CD4-positive, alpha-beta T cell treated with Interleukin-17A for 1 hour (primary cell): ENCODE data around the gene SORCS1.

ENCODE experiments used
- DNase-seq: peaks from one replicate; pipeline ENCODE4 v3.0.0-alpha.2; 2020

Gene SORCS1

GRCh38 chr10:107163881-107164861 lies at the start of gene SORCS1:
Gene SORCS1, minus strand, starts transcription at chr10:107164706.
- no peak for DNase-seq

- DNase-seq, result no peak
These were observed 49.8 kb upstream of the SORCS1 start for GRCh38 chr10:107214261-107214660.

GRCh38 chr10:107213861-107214260 lies 49.4 kb upstream of the SORCS1 start:
- no peak for DNase-seq

DNA sequence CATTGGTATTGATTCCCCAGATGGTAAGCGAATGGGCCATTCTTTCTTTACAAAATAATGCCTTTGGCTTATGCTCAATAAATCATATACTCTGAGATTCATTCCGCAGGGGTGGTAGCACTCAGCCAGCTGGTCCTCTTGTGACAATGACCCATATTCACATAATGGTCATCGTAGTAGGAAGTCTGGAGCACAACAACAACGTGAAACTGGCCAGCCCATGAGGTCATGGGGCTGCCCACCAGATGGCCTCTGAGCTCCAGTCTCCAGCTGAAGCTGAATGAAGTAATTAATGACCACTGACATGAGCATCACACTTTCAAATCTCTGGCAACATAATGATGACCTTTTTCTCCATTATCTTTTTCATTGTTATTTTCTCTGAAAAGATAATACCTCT lies 42.3 kb upstream of the SORCS1 start:
- no peak for DNase-seq

GRCh38 chr10:107169516-107169915 lies 5.0 kb upstream of the SORCS1 start:
- DNase-seq, result no peak

DNA sequence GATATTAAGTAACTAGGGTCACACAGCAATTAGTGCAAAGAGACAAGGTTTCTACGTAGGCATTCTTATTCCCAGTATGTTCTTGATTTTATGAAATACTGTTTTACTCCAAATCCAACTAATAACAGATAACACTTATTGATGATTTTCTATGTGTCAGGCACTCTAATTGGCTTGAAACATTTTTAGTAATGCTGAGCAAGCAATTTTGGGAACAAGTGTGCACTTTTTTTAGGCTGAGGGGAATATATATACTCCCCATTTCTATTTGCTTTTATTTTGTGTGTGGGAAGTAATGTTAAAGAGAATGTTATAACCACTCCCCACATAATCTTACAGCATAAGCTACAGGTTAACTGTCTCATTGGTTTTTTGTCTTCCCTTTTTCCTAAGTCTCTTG lies 4.2 kb upstream of the SORCS1 start:
- DNase-seq, result no peak

DNA sequence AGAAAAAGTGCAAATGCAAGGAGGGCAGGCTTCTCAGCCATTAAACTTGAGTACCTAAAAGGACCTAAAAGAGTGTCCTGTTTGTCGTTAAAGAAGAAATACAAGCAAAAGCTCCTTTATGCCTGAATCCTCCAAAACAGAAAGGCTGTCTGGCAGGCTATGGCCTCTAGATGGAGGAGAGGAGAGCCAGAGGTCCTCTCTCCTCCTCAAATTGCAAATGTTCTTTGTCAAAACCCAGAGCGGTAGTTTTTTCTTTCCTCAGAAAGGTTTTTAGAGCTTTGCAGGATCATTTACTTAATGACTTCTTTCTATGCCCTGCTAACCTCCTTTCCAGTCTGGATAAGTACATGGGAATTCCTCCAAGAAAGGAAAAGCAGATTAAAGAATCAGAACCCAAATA lies 1.9 kb upstream of the SORCS1 start:
- DNase-seq, result no peak

- DNase-seq, result no peak
These were observed 486 bp upstream of the SORCS1 start for GRCh38 chr10:107164992-107165391.

DNA sequence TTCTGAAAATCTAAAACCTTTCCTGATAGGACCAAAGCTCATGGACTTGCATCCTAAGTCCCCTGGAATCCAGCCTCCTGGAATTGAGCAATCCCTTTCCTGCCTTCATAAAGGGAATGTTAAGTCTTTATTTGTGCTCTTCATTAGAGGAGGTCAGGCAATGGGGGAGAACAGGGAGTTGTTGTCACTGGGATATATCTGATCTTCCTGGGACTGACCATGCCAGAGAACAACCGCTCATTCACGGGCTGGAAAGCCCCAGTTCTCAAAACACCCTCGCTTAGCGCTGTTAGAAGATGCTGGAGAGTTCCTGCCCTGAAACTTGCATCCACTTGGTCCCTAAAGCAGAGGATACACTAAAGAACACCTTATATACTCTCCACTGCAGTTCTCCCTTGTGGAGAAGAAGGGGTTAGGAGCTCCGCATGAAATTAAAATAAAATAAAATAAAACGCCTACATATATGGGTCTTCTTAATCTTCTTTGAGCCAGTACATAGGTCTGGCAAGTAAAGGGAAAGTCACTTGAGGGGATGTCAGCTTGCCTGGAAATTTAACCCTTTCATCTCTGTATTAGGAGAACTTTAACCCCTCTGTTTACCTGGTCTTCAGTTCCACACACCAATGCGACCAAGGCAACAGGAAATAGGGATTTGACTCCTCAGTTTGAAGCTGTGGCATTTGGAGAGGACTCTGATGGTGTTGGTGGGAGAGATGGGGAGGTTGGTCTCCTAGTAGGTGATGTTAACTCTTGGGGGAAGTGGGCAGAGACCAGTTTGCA lies 1.2 kb downstream of the SORCS1 start:
- DNase-seq, result no peak

- DNase-seq, result no peak
These were observed 3.6 kb downstream of the SORCS1 start for GRCh38 chr10:107160866-107161265.

DNA sequence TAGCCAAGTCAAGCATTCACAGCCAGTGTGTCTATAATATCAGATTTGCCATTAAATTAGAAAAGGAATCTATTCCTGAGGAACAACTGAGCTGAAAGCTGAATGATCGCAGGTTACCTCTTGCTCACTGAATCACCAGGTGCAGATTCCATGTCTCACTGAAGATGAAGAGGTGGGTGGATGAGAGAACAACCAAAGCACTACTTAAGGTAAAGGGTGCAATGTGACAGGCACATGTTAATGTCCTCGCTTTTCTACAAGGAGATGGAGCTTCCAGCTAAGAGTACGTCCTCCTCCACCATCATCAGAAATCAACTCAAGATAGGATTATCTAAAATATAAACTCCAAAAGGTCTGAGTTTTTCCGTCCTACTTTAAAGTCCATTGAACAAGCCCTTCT lies 4.6 kb downstream of the SORCS1 start:
- DNase-seq, result no peak

DNA sequence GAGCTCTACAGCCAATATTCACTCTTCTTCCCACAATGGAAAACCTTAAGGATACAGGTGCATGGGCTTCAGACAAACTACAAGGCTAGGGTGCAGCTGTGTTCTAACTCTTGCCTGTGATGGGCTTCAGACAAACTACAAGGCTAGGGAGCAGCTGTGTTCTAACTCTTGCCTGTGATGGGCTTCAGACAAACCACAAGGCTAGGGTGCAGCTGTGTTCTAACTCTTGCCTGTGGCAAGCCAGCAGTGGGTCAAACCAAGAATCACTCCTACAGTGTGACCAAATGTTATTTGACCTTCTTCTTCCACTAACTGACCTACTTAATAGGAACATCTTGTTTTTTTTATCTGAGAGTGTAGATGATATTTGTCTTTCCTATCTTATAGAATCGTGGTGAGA lies 7.4 kb downstream of the SORCS1 start:
- no peak for DNase-seq

- DNase-seq, result no peak
These were observed 12.4 kb downstream of the SORCS1 start for GRCh38 chr10:107152087-107152486.

DNA sequence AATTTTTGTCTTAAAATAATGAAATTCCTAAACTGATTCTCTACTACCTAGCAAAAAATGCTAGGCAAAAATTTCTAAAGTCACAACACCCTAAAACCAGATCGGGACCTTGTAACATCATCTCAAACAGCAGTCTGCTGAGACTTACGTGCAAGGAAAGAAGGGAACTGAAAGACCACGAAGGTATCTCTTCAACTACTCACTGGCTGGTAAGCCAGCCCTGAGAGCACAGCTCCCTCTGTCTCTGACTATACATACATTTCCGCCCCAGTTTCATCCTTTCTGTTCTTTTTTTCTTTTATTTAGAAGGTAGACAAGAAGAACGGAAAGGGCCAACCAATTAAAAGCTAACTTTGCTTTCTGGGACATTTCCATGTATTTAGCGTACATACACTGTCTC lies 15.6 kb downstream of the SORCS1 start:
- DNase-seq, result no peak

DNA sequence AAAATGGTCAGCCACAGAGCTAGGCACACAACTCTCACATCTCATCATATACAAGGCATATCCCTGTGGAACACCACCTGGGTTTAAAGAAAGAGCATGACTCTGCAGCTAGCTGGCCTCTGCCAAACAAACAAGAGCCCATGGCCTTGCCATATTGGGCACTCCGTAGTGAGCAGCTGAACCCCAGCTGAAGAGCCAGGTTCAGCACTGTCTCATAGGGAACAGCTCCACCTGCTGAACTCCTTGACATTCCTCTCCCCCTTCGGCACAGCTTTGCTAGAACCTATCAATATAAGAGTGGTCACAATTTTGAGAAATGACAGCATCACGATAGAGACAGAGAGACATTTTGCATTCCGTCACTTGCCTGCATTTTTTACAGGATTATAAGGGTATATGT lies 20.0 kb downstream of the SORCS1 start:
- no peak for DNase-seq

- no peak for DNase-seq
These were observed 22.9 kb downstream of the SORCS1 start for GRCh38 chr10:107141524-107142061.

- no peak for DNase-seq
These were observed 25.3 kb downstream of the SORCS1 start for GRCh38 chr10:107139237-107139636.

DNA sequence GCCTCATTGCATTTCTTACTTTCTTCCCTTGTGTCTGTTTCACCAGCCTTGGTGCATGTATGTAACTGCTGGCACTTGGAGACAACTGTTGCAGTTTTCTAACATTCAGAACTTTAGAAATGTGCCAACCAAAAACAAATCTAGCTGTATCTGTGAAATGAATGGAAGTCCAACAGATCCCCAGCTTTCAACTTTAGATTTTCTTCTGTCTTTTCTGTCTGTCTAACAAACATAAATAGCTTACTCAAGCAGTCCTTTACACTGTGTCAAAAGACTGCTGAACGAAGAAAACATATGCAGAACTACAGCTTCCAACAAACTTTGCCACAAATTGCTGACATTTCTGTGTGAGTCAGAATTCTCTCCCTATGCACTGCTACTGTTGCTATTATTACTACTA lies 30.9 kb downstream of the SORCS1 start:
- DNase-seq, result no peak

DNA sequence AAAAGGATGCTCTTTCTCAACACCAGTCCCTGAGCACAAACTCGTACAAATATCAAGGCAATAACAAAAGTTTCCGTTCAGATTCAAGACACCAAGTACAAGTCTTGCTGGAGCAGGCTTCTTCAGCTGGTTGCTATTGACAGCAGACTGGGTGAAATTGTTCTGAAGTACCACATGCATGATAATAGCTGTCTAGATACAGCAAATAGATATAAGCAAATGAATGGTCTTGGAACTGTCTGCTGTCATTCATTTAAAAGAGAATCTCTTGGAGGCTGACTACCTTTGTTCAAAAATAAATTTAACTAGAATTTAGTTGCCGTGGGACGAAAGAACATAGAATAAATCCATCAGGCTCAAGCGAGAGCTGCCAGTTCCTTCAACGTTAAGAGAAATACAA lies 35.5 kb downstream of the SORCS1 start:
- no peak for DNase-seq

- DNase-seq, result no peak
These were observed 37.9 kb downstream of the SORCS1 start for GRCh38 chr10:107126512-107127065.

DNA sequence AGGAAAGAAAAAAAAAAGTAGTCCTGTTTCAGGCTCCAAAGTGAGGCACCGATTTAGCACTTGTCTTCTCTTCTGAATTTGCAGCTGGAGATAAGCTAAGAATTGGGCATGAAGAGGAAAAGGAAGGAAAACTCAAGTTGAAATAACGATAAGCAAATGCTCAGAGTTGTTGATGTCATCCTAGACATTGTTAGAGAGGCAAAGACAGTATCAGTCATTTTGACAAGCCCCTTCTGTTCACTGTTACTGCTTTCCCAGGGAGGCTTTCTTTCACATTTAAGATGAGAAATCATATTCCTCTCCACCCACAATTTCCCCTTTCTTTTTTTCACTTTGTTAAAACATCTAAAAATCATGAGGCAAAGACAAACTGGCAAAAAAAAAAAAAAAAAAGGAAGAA lies 41.8 kb downstream of the SORCS1 start:
- DNase-seq, result no peak

- no peak for DNase-seq
These were observed 45.6 kb downstream of the SORCS1 start for GRCh38 chr10:107118866-107119265.

GRCh38 chr10:107104026-107104652 lies 60.4 kb downstream of the SORCS1 start:
- DNase-seq, result no peak
